ENCODE measurements around the gene PELI1.

Gene PELI1

DNA sequence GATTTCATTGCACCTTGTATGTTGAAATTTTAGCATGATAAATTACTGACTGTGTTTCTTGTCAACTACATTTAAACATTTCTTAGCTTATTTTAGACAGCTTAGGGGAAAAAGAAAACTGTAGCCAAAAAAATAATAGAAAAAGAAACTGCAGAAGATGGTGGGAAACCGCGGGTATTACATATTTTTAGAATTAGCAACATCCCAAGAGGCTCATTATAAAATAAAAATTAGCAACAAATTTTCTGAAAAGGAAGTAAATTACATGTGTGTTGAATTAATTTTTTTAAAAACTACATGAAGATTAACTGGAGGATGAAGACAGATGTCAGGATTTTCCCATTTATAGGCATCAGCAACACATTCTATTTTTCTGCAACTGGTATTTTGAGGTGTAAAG lies 4.3 kb downstream of the PELI1 start:
- Histone ChIP-seq H3K36me3 (ENCODE audit: control insufficient read depth in 5 of 5, insufficient read depth in 5 of 5, low read length in 5 of 5) (peaks cover 0 to 3% (median 0%) of the 10 kb centered on the region in 5 donors), H3K4me1 (ENCODE audit: control insufficient read depth in 5 of 5, insufficient read depth in 5 of 5, low read length in 5 of 5) (peaks cover 2 to 41% (median 36%) of the 10 kb centered on the region in 5 donors), H3K27me3 (ENCODE audit: control insufficient read depth in 5 of 5, insufficient read depth in 4 of 5, low read length in 5 of 5) (no peaks in the 10 kb centered on the region), H3K4me3 (ENCODE audit: low read depth in 1 of 5, low read length in 5 of 5) (no peak overlapping the region), H3K27ac (ENCODE audit: low read depth, low read length) (peak overlapping the region; percentile 31), H3K9ac (ENCODE audit: low read length in 5 of 5) (no peak overlapping the region), H3K9me3 (ENCODE audit: control insufficient read depth in 5 of 5, low read length in 5 of 5) (no peaks in the 10 kb centered on the region)

DNA sequence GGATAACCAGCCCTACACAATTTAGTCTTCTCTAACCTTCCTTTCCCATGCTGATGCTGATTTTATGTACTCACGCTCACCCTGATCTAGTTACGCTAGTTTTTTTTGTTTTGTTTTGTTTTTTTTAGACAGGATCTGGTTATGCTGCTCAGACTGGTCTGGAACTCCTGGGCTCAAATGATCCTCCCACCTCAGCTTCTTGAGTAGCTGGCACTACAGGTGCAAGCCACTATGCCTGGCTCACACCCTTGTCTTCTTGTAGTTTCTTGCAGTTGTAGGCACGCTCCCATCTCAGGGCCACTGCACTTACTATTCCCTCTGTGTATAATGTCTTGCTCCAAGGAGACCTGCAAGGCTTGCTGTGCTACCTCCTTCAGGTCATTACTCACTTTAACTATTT lies 6.2 kb downstream of the PELI1 start:
- no peaks in the 10 kb centered on the region for H3K27me3 ChIP-seq (ENCODE audit: control insufficient read depth in 5 of 5, insufficient read depth in 4 of 5, low read length in 5 of 5)
- no peak overlapping the region for H3K4me3 ChIP-seq (ENCODE audit: low read depth in 1 of 5, low read length in 5 of 5)
- H3K9ac ChIP-seq (ENCODE audit: low read length in 5 of 5) = no peak overlapping the region
- H3K27ac ChIP-seq (ENCODE audit: low read depth, low read length) = no peak overlapping the region
- peaks cover 2 to 40% (median 32%) of the 10 kb centered on the region in 5 donors for H3K4me1 ChIP-seq (ENCODE audit: control insufficient read depth in 5 of 5, insufficient read depth in 5 of 5, low read length in 5 of 5)
- peaks cover 0 to 3% (median 0%) of the 10 kb centered on the region in 5 donors for H3K36me3 ChIP-seq (ENCODE audit: control insufficient read depth in 5 of 5, insufficient read depth in 5 of 5, low read length in 5 of 5)
- no peaks in the 10 kb centered on the region for H3K9me3 ChIP-seq (ENCODE audit: control insufficient read depth in 5 of 5, low read length in 5 of 5)

DNA sequence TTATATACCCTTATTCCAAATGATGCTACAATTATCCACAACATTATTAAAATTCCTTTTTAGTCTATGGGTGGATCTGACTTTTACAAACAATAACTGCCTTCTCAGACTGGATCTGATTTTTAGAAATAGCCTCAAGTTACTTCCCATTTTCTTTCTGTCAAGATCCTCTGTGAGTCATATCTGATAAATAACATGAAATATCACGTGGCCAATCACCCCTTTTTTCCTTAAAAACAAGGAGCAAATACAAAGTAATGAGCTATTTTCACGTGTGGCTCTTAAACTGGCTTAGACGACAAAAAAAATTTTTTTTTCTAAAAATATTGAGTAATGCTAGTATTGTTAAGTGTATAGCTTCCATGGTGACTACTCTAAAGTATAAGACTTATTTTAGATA lies 6.7 kb downstream of the PELI1 start:
- Histone ChIP-seq H3K27me3 (ENCODE audit: control insufficient read depth in 5 of 5, insufficient read depth in 4 of 5, low read length in 5 of 5) (no peaks in the 10 kb centered on the region), H3K4me3 (ENCODE audit: low read depth in 1 of 5, low read length in 5 of 5) (no peak overlapping the region), H3K27ac (ENCODE audit: low read depth, low read length) (peak overlapping the region; percentile 15), H3K9ac (ENCODE audit: low read length in 5 of 5) (no peak overlapping the region), H3K4me1 (ENCODE audit: control insufficient read depth in 5 of 5, insufficient read depth in 5 of 5, low read length in 5 of 5) (peaks cover 2 to 40% (median 32%) of the 10 kb centered on the region in 5 donors), H3K9me3 (ENCODE audit: control insufficient read depth in 5 of 5, low read length in 5 of 5) (no peaks in the 10 kb centered on the region), H3K36me3 (ENCODE audit: control insufficient read depth in 5 of 5, insufficient read depth in 5 of 5, low read length in 5 of 5) (peaks cover 0 to 3% (median 0%) of the 10 kb centered on the region in 5 donors)

DNA sequence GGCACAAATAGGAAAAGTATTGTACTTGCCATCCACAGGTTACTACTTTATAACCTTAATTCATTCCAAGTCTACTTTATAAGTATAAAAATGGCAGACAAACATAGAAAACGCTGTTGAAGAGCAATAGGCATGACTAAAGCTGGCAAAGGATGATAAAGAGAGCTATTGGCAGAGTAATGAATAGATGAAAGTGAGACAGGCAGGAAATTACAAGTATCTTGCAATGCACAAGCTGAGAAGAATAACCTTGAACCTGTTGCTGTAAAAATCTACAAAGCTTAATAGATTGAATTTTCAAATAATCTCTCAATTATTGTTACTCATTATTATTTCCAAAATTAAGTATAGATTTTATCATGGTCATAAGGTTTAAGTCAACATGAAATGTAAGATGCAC lies 8.8 kb downstream of the PELI1 start:
- Histone ChIP-seq H3K9me3 (ENCODE audit: control insufficient read depth in 5 of 5, low read length in 5 of 5) (no peaks in the 10 kb centered on the region), H3K4me3 (ENCODE audit: low read depth in 1 of 5, low read length in 5 of 5) (no peak overlapping the region), H3K9ac (ENCODE audit: low read length in 5 of 5) (no peak overlapping the region), H3K4me1 (ENCODE audit: control insufficient read depth in 5 of 5, insufficient read depth in 5 of 5, low read length in 5 of 5) (peaks cover 0 to 28% (median 18%) of the 10 kb centered on the region in 5 donors), H3K36me3 (ENCODE audit: control insufficient read depth in 5 of 5, insufficient read depth in 5 of 5, low read length in 5 of 5) (peaks cover 0 to 3% (median 0%) of the 10 kb centered on the region in 5 donors), H3K27me3 (ENCODE audit: control insufficient read depth in 5 of 5, insufficient read depth in 4 of 5, low read length in 5 of 5) (no peaks in the 10 kb centered on the region), H3K27ac (ENCODE audit: low read depth, low read length) (no peak overlapping the region)

DNA sequence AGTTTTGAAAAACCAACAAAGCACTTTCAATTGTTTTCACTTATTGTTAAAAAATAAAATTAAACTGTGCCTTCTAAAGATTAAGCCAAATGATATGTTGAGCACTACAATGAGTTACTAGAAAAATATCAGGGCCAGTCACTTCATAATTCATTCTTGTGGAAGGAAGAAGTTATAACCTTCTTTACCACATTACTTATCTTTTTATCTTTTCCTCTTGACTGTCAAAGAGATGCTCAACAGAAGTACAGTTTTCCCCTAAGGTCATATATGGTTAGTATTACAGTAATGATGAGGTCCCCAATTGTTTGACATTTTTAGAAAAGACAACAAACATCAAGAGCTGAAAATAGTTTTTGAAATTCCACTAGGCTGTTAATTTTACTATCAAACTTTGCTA lies 9.4 kb downstream of the PELI1 start:
- no peaks in the 10 kb centered on the region for H3K27me3 ChIP-seq (ENCODE audit: control insufficient read depth in 5 of 5, insufficient read depth in 4 of 5, low read length in 5 of 5)
- peaks cover 0 to 3% (median 0%) of the 10 kb centered on the region in 5 donors for H3K36me3 ChIP-seq (ENCODE audit: control insufficient read depth in 5 of 5, insufficient read depth in 5 of 5, low read length in 5 of 5)
- no peaks in the 10 kb centered on the region for H3K9me3 ChIP-seq (ENCODE audit: control insufficient read depth in 5 of 5, low read length in 5 of 5)
- peaks cover 0 to 22% (median 13%) of the 10 kb centered on the region in 5 donors for H3K4me1 ChIP-seq (ENCODE audit: control insufficient read depth in 5 of 5, insufficient read depth in 5 of 5, low read length in 5 of 5)
- H3K27ac ChIP-seq (ENCODE audit: low read depth, low read length) = no peak overlapping the region
- no peak overlapping the region for H3K9ac ChIP-seq (ENCODE audit: low read length in 5 of 5)
- H3K4me3 ChIP-seq (ENCODE audit: low read depth in 1 of 5, low read length in 5 of 5) = no peak overlapping the region

DNA sequence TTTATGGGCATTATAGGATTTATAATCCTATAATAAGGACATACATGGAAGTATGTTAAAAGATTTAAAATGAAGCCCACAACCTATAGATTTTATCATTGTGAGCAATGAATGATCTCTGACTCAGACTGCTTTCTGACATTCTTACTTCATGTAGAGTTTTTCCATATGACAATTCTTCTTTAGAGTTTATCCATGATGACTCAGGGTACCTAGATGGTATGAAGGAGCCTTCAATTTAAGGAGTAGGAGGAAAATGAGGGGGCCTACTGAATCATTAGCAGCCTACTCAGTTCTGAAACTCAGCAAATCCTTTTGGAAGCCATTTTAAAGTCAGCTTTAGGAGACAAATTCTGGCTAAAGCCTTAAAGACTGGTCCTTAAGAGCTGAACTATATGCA lies 10.4 kb downstream of the PELI1 start:
- Histone ChIP-seq H3K4me3 (ENCODE audit: low read depth in 1 of 5, low read length in 5 of 5) (no peak overlapping the region), H3K36me3 (ENCODE audit: control insufficient read depth in 5 of 5, insufficient read depth in 5 of 5, low read length in 5 of 5) (peaks cover 0 to 3% (median 0%) of the 10 kb centered on the region in 5 donors), H3K9me3 (ENCODE audit: control insufficient read depth in 5 of 5, low read length in 5 of 5) (no peaks in the 10 kb centered on the region), H3K27me3 (ENCODE audit: control insufficient read depth in 5 of 5, insufficient read depth in 4 of 5, low read length in 5 of 5) (no peaks in the 10 kb centered on the region), H3K4me1 (ENCODE audit: control insufficient read depth in 5 of 5, insufficient read depth in 5 of 5, low read length in 5 of 5) (peaks cover 0 to 17% (median 8%) of the 10 kb centered on the region in 5 donors), H3K9ac (ENCODE audit: low read length in 5 of 5) (no peak overlapping the region), H3K27ac (ENCODE audit: low read depth, low read length) (no peak overlapping the region)

DNA sequence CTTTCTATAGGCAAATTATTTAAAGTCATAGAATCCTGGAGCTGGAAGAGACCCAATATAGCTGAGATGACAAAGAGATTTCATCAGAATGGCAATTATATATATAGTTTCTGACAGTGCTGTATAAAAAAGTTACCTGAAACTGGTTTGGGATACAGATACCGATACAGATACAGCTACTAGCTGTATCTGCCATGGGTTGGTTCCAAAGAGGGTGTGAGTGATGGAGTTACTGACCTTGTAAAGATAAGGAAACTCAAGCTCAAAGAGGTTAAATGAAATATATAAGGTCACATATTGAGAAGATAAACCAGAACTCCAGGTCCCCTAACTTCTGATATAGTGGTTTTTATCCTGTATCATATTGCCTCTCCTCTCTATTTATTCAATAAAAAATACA lies 10.9 kb downstream of the PELI1 start:
- no peaks in the 10 kb centered on the region for H3K27me3 ChIP-seq (ENCODE audit: control insufficient read depth in 5 of 5, insufficient read depth in 4 of 5, low read length in 5 of 5)
- no peak overlapping the region for H3K9ac ChIP-seq (ENCODE audit: low read length in 5 of 5)
- no peak overlapping the region for H3K27ac ChIP-seq (ENCODE audit: low read depth, low read length)
- no peaks in the 10 kb centered on the region for H3K9me3 ChIP-seq (ENCODE audit: control insufficient read depth in 5 of 5, low read length in 5 of 5)
- no peak overlapping the region for H3K4me3 ChIP-seq (ENCODE audit: low read depth in 1 of 5, low read length in 5 of 5)
- H3K36me3 ChIP-seq (ENCODE audit: control insufficient read depth in 5 of 5, insufficient read depth in 5 of 5, low read length in 5 of 5) = peaks cover 0 to 3% (median 0%) of the 10 kb centered on the region in 5 donors
- peaks cover 0 to 14% (median 5%) of the 10 kb centered on the region in 5 donors for H3K4me1 ChIP-seq (ENCODE audit: control insufficient read depth in 5 of 5, insufficient read depth in 5 of 5, low read length in 5 of 5)

DNA sequence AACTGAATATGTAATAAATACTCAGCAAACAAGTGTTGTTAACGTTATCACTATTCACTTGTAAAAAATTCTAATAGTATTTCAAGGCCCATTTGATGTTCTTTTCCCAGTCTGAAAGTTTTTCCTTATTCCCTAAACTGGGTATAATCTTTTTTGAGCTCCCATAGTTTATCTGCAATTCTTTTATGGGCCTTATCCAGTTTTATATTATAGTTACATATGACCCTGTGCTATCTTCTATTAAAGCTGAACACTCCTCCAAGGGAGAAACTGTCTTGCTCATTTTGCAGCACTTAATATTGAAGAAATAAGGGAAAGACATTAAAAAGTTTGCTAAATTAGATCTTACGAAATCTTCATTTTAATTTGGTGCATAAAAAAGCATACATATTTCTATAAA lies 13.9 kb downstream of the PELI1 start:
- Histone ChIP-seq H3K36me3 (ENCODE audit: control insufficient read depth in 5 of 5, insufficient read depth in 5 of 5, low read length in 5 of 5) (no peaks in the 10 kb centered on the region), H3K4me1 (ENCODE audit: control insufficient read depth in 5 of 5, insufficient read depth in 5 of 5, low read length in 5 of 5) (peaks cover 0 to 9% (median 0%) of the 10 kb centered on the region in 5 donors), H3K27ac (ENCODE audit: low read depth, low read length) (no peak overlapping the region), H3K9ac (ENCODE audit: low read length in 5 of 5) (no peak overlapping the region), H3K27me3 (ENCODE audit: control insufficient read depth in 5 of 5, insufficient read depth in 4 of 5, low read length in 5 of 5) (no peaks in the 10 kb centered on the region), H3K4me3 (ENCODE audit: low read depth in 1 of 5, low read length in 5 of 5) (no peak overlapping the region), H3K9me3 (ENCODE audit: control insufficient read depth in 5 of 5, low read length in 5 of 5) (no peaks in the 10 kb centered on the region)

DNA sequence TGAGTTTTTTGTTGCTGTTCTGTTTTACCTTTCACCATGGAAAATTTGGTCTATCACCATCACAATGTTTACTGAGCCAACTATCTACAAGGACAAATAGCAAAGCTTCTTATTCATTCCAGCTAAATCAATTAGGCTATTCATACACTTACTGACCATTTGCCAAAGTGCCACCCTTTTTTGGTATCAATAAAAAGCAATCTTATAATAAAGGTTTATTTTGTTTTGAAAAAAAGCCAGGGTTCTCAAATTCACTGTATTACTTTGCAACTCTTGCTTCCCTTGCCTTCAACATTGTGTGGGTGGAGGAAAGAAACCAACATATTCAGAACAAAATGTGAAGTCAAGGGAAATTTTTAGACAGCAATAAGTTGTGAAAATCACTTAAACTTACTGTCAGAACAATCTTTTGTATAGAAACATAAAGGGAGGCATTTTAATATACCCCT lies 15.3 kb downstream of the PELI1 start:
- Histone ChIP-seq H3K4me1 (ENCODE audit: control insufficient read depth in 5 of 5, insufficient read depth in 5 of 5, low read length in 5 of 5) (peaks cover 0 to 6% (median 0%) of the 10 kb centered on the region in 5 donors), H3K36me3 (ENCODE audit: control insufficient read depth in 5 of 5, insufficient read depth in 5 of 5, low read length in 5 of 5) (no peaks in the 10 kb centered on the region), H3K9ac (ENCODE audit: low read length in 5 of 5) (no peak overlapping the region), H3K27me3 (ENCODE audit: control insufficient read depth in 5 of 5, insufficient read depth in 4 of 5, low read length in 5 of 5) (no peaks in the 10 kb centered on the region), H3K27ac (ENCODE audit: low read depth, low read length) (no peak overlapping the region), H3K9me3 (ENCODE audit: control insufficient read depth in 5 of 5, low read length in 5 of 5) (no peaks in the 10 kb centered on the region), H3K4me3 (ENCODE audit: low read depth in 1 of 5, low read length in 5 of 5) (no peak overlapping the region)

DNA sequence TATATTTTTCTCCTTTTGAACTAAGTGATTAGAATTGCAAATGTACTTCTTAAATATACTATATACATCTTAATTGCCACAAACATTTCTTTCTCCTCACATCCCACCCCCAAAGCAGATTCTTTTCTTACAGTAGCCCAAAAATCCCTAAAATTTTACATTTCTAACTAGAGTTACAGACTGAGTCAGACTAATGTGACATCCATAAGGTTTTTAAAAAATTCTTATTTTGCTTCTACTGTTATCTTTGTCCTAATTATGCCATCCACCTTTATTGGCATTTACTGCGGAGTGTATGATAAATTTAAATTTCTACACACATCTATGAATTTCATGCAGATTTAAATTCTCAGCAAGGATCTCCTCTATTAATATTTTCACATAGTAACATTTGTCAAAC lies 15.8 kb downstream of the PELI1 start:
- Histone ChIP-seq H3K27me3 (ENCODE audit: control insufficient read depth in 5 of 5, insufficient read depth in 4 of 5, low read length in 5 of 5) (no peaks in the 10 kb centered on the region), H3K9ac (ENCODE audit: low read length in 5 of 5) (no peak overlapping the region), H3K4me3 (ENCODE audit: low read depth in 1 of 5, low read length in 5 of 5) (no peak overlapping the region), H3K9me3 (ENCODE audit: control insufficient read depth in 5 of 5, low read length in 5 of 5) (no peaks in the 10 kb centered on the region), H3K27ac (ENCODE audit: low read depth, low read length) (no peak overlapping the region), H3K4me1 (ENCODE audit: control insufficient read depth in 5 of 5, insufficient read depth in 5 of 5, low read length in 5 of 5) (peaks cover 0 to 6% (median 0%) of the 10 kb centered on the region in 5 donors), H3K36me3 (ENCODE audit: control insufficient read depth in 5 of 5, insufficient read depth in 5 of 5, low read length in 5 of 5) (no peaks in the 10 kb centered on the region)

DNA sequence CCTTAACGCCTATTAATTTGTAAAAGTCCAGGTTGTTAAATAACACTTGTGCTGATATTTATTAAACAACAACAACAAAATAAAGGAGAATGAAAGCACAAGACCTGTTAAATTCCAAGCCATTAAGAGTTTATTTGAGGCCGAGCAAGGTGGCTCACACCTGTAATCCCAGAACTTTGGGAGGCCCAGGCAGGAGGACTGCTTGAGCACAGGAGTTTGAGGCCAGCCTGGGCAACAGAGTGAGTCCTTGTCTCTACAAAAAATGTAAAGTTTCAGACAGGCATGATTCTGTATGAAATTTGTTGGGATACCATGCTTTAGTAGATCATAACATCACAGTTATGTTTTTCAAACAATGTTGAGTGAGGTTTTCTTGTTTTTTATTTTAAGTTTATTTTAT lies 17.1 kb downstream of the PELI1 start:
- Histone ChIP-seq H3K36me3 (ENCODE audit: control insufficient read depth in 5 of 5, insufficient read depth in 5 of 5, low read length in 5 of 5) (no peaks in the 10 kb centered on the region), H3K27me3 (ENCODE audit: control insufficient read depth in 5 of 5, insufficient read depth in 4 of 5, low read length in 5 of 5) (no peaks in the 10 kb centered on the region), H3K4me1 (ENCODE audit: control insufficient read depth in 5 of 5, insufficient read depth in 5 of 5, low read length in 5 of 5) (peaks cover 0 to 11% (median 5%) of the 10 kb centered on the region in 5 donors), H3K27ac (ENCODE audit: low read depth, low read length) (no peak overlapping the region), H3K4me3 (ENCODE audit: low read depth in 1 of 5, low read length in 5 of 5) (no peak overlapping the region), H3K9me3 (ENCODE audit: control insufficient read depth in 5 of 5, low read length in 5 of 5) (no peaks in the 10 kb centered on the region), H3K9ac (ENCODE audit: low read length in 5 of 5) (no peak overlapping the region)
